Retinal pigment epithelial cell (primary cell): ENCODE results near the gene NIPSNAP2.

Experiments
- DNase-seq: peaks from one replicate; pipeline ENCODE4 v3.0.0-alpha.2; 2010; ENCODE audit warnings: low read depth
- H3K4me3 ChIP-seq: 2 replicates; pipeline ENCODE4 v1.5.1; 2011; ENCODE audit warnings: mild to moderate bottlenecking, low read length, control low read depth, moderate library complexity
- CTCF ChIP-seq: conservative IDR thresholded peaks from 2 replicates; pipeline ENCODE4 v1.5.1; 2011; ENCODE audit warnings: low read depth, low read length, control low read depth, inconsistent platforms

NIPSNAP2 gene

DNA sequence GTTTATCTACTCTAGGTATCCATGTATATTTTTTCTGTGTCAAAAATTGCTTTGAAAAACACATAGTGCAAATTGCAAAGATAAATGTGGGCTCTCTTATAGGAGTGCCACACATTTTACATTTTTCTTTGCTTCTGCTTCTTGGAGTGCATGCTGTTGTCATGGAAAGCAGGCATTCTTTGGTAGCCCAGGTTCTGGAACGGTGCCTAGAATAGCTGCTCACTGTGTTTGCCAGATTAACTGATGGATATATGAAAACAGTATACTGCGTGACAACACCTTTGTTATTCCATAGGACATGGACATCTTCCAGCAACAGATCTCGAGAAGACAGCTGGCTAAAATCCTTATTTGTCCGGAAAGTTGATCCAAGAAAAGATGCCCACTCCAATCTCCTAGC lies 13.4 kb downstream of the NIPSNAP2 start:
- H3K4me3 ChIP-seq: no peak overlapping the region
- no peak for TF ChIP-seq CTCF
- peak; percentile 51 for DNase-seq

DNA sequence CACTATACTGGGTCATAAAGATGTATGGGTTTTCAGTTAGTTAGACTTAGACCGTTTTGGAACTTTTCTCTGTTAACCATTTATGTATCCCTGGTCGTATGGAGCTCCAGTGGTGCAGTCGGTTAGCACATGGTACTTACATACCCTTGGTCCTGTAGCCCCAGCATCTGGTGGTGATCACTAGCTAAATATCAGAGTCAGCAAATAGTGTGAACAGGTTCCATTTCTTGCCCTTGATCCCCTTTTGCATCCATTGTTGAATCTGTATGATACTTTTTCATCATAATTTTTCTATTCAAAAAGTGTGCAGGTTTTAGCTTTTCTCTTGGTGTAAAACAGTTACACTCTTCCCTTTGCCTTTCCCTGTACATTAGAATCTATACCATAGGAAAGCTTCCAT lies 15.9 kb downstream of the NIPSNAP2 start:
- no peak for TF ChIP-seq CTCF
- H3K4me3 ChIP-seq: no peak overlapping the region
- no peak for DNase-seq

- no peak for DNase-seq
- no peak for TF ChIP-seq CTCF
- no peak overlapping the region for H3K4me3 ChIP-seq
Measured at GRCh38 chr7:55983537-55983936, 19.2 kb downstream of the NIPSNAP2 start.

GRCh38 chr7:55992346-55992745 lies 28.0 kb downstream of the NIPSNAP2 start:
- H3K4me3 ChIP-seq: no peak overlapping the region

DNA sequence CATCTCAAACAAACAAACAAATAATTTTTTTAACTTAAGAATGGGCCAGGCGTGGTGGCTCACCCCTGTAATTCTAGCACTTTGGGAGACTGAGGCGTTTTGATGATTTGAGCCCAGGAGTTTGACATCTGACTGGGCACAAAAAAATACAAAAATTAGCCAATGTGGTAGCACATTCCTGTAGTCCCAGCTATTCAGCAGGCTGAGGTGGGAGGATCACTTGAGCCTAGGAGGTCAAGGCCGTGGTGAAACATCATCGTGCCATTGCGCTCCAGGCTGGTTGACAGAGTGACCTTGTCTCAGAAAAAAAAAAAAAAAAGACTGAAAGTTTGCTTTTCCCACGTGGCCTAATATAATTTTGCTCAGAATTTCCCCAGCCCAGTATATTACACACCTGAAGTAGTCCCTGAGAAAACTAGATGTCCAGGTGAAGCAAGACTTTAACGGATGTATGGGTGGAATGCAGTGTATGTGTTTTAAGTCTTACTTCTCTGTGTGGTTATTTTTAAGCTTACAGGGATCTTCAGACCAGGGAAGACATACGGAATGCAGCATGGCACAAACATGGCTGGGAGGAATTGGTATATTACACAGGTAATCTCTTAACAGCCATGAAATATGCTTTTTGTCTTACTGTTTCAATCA lies 32.6 kb downstream of the NIPSNAP2 start:
- no peak for DNase-seq
- no peak for TF ChIP-seq CTCF
- no peak overlapping the region for H3K4me3 ChIP-seq

More at GRCh38 chr7:55992346-55992745, 28.0 kb downstream of the NIPSNAP2 start:
- DNase-seq: no peak
- no peak for TF ChIP-seq CTCF

GRCh38 chr7:56003749-56004148 lies 39.4 kb downstream of the NIPSNAP2 start:
- TF ChIP-seq CTCF: no peak
- no peak overlapping the region for H3K4me3 ChIP-seq
- DNase-seq: no peak

DNA sequence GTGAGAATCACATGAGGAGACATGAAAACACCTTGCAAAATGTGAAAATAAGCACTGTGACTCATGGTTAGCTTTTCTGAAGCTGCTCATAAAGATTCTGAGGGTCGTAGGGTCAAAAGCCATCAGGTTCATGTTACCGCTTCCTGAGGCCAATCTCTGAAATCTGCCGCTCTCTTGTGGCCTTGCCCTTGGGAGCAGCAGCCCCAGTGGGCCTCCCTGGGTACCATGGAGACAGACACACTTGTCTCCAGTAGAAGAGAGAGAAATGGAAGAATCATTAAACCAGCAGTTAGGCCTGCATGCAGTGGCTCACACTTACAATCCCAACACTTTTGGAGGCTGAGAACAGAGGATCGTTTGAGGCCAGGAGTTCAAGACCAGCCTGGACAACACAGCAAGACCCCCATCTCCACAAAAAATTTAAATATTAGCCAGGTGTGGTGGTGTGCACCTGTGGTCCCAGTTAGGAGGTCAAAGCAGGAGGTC lies 42.8 kb downstream of the NIPSNAP2 start:
- DNase-seq: no peak
- no peak for TF ChIP-seq CTCF
- no peak overlapping the region for H3K4me3 ChIP-seq
